HL-60/S4 (cell line): Measurements from ENCODE around the gene SUB1.
"Not testable (repeated sequence)": the region's sequence is repeated elsewhere in the genome, so short reads cannot be mapped to it uniquely, and the experiment has no call there.

Experiments used
- in situ Hi-C: fragments of 300-500 bp; cut with MboI; formaldehyde crosslinking; loops from 2 replicates; pipeline ENCODE4 v1.14.3; 2022; ENCODE audit warnings: low sequenced_read_pairs

SUB1 gene

DNA sequence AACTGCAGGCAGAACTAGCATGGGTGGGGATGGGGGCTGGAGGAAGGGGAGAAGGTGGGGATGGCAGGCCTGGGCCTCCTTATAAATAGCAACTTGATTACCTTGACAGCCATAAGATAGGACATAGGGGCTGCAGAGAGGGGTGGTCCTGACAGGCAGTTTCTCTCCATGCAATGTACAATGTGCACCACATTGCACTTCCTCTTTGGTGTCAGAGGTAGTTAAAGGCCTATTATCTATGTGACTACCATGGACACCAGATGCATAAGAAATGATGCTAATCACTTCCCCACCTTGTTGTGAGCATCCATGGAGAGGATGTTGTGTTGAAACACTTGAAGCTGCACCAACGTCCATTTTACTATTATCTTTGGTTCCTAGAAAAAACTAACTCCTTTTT lies 20.2 kb upstream of the SUB1 start:
- in situ Hi-C loops = no loop called here

DNA sequence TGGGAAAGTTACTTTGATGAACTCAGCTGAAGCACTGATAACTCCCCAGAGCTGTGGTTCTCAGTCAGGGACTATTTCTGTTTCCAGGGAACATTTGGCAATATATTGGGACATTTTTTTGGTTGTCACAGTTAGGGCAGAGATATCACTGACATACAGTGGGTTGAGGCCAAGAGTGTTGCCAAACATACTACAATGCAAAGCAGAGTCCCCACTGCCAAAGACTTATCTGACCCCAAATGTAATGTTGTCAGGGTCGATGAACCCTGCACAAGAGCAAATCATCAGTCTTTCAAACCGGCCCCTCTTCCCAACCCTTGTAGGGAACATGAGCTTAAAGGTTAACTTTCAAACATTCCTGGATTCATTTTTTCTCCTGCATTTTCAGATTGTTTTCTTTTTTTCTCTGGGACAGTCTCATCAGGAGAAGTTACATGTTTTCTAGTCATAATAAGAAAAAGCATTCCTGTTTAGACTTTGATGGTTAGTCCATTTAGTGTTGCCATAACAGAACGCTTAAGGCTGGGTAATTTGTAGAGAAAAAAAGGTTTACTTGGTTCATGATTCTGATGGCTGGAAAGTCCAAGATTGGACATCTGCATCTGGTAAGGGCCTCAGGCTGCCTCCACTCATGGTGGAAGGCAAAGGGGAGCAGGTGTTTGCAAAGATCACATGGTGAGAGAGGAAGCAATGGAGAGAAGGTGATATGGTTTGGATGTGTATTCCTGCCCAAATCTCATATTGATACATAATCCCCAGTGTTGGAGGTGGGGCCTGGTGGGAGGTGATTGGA lies 18.8 kb upstream of the SUB1 start:
- in situ Hi-C loops = no loop called here

DNA sequence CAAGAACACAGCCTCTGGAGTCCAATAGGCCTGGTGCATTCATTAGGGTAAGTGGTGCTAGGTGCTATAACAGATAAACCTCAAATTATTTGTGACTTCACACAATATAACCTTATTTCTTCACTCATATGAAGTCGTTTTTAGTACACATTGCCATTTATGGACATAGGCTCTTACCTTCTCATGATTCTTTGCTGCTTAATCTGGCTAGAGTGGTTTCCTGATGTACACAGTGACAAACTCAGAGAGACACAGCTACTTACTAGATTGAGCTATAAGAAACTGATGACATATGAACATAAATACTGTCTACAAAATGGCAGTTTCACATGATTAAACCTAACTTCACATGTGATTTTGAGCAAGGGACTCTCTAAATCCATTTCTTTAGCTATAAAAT lies 14.2 kb upstream of the SUB1 start:
- in situ Hi-C loops = no loop called here

DNA sequence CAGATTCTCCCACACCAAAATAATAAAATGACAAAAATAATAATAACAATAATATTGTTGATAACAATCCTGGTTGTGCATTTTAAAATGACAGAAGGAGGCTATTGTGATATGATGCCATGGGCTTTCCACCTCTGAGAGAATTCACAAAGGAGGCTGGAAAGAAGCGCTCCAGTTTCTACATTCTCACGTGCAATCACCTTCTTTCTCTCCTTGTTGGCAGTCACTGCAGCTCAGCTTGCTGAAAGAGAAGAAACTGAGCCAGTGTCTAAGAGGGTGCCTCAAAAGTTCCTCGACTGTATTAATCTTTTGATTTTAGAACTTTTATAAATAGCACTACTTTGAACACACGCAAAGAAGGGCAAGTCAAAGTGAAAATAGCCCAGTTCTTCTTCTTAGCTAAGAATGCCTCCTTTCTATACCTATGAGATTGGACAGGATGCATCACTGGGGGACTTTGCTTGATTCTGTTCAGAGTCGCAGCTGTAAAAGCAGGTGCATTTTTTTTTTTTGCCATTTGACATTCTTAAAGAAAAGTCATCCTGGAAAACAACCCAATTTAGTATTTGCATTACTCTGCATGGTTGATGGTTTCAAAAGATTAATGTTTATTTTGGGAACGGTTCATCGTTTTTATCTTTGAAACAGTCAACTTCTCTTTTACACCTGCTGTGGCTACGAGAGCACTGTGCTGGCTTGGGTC lies 12.4 kb upstream of the SUB1 start:
- in situ Hi-C loops = no loop called here

DNA sequence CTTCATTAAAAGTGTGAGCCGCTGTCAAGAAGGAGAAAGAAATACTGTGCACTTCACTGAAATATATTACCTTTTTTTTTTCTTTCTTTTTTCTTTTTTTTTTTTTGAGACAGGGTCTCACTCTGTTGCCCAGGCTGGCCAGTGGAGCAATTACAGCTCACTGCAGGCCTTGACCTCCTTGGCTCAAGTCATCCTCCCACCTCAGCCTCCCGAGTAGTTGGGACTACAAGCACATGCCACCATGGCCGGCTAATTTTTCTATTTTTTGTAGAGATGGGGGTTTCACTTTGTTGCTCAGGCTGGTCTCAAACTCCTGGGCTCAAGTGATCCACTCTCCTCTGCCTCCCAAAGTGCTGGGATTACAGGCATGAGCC lies 11.9 kb upstream of the SUB1 start:
- in situ Hi-C loops = not testable (repeated sequence)

DNA sequence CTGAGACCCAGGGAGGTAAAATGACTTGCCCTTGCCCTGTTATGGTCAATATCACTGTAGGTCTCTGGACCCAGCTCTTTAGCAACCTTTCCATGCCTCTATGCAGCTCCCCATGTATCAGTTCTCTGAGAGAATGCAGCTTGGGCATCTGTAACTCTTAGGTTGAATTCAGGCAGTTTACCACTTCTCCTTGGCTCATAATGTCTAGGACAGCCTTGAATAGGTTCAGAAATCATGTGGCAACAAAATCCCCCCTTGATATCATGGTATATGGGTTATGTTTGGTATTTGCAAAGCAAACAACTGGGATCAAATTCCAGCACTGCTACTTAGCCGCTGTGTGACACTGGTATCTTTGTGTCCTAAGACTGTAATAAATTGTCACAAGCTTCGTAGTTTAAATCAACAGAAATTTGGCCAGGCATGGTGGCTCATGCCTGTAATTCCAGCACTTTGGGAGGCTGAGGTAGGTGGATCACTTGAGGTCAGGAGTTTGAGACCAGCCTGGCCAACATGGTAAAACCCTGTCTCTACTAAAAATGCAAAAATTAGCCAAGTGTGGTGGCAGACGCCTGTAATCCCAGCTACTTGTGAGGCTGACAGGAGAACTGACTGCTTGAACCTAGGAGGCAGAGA lies 10.7 kb upstream of the SUB1 start:
- in situ Hi-C loops = no loop called here

DNA sequence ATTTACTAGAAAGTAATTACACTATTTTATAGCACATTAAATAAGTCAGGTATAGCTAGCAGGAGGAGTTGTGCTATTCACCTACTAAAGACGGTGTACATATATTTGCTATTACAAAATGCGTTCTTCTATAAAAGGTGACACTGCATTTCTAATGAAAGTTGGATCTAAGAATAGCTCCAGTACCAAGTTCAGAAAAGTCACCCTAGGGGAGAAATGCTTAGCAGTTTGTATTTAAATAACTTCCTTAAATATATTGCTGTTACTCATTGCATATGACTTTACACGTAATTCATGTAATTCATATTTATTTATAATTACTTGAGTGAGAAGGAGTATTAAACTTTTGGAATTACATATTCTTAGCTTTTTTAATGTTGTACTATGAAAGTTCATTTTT lies 7.0 kb upstream of the SUB1 start:
- in situ Hi-C loops = no loop called here

DNA sequence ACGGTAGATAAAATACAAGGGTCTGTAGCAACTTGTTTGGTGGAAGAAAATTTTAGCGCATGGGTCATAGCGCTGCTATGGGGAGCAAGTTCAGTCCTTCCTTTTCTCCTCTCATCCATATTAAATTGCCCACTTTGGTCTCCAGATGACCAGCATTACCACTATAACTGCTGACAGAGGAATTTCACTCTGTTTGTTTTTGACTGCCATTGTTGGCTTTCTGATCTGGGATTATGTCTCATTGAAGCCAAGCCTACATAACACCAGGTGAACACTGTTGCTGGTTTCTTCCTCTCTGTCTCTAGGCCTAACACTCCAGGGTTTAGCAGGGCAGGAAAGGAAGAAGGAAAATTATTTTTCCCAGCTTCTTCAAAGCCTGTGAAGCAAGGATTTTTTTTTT lies 6.6 kb upstream of the SUB1 start:
- in situ Hi-C loops = no loop called here

DNA sequence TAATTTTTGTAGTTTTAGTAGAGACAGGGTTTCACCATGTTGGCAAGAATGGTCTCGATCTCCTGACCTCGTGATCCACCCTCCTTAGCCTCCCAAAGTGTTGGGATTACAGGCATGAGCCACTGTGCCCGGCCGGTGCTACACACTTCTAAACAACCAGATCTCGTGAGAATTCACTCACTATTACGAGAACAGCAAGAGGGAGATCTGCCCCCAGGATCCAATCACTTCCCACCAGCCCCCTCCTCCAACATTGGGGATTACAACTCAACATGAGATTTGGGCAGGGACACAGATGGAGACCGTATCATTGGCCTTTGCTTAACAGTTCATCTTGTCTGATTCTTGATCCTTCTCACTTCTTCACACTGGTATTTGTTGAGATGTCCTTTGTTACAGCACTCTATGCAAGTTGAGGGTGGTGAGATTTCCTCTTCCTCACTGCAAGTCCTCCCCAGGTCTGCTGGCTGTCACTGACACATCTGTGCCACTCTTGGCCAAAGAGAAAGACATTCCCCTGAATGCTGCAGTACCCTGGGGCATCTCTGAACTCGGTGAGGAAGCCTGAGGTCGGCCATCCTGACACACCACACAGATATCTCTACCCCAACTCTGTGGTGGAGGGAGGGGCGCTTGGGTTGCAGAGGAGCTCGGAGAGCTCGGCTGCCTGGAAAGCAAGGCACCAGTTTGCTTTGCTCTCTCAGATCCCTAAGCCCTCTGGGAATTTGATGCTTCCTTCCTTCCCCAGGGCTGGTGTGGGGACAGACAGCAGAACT lies 4.2 kb upstream of the SUB1 start:
- in situ Hi-C loops = no loop called here

DNA sequence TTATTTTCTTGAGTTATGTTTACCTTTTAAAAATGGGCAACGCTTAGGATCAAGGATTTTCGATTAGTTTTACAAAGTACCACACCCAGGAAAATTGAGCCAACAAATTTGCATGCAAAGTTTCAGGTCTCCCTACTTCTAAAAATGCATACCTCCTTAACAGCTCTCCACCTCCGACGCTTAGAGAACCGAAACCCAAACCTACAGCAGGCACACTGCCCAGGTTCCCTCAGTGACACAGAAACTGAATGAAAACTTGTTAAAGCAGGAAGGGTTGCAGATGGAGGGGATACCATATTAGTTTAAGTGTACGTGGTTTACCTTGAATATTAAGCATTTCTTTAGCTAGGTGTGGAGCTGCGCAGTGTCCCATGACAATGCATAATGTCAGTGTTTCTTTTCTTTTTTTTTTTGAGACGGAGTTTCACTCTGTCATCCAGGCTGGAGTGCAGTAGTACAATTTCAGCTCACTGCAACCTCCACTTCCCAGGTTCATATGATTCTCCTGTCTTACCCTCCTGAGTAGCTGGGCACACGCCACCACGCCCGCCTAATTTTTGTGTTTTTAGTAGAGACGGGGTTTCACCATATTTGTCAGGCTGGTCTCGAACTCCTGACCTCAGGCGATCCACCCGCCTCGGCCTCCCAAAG lies 1.6 kb upstream of the SUB1 start:
- in situ Hi-C loops = no loop called here

DNA sequence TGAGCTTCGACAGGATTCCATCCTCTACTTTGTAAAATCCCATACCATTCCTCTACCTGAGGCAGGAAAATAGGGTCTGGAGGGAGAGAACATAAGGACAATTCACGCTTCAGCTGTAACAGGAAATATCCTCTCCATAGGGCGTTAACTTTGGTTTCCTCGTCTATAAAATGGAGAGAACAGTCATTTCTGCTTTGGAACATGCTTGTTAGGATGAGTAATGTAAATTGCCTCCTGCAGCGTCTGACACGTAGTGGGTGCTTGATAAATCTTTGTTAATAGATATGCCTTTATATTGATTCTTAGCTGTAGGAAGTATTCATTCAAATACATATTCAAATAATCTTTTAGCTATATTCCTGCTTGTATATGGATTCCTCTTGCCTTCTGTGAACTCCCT lies 711 bp upstream of the SUB1 start:
- in situ Hi-C loops = no loop called here

DNA sequence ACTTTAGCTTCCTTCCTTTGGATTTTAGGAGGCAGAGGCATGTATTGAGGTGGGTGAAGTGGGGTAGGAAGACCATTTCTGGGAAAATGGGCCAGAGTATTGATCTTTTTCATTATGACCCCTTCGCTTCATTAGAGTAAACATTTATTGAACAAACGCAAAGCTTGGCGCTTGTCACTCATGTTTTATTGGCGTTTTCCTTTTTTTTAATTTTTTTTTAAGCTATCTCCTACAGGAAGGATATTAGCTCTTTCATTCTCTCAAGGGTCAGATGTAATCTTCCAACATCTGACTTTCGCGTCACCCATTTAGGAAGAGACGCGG lies 273 bp upstream of the SUB1 start:
- in situ Hi-C loops = no loop called here

DNA sequence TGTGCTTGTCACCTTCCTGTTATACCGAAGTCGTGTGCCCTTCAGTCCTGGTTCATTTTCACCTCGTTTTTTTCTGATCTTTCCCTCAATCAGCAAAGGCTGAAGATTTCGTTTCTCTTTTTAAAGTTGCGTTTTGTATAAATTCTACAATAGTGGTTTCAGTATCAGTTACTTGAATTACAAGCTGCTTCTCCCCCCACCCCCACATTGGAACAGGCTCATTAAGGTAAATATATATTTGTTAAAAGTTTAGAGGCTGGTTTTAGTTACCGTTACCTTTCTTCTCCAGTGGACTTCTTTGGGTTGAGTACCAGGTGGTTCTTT lies 881 bp downstream of the SUB1 start:
- in situ Hi-C loops = no loop called here

DNA sequence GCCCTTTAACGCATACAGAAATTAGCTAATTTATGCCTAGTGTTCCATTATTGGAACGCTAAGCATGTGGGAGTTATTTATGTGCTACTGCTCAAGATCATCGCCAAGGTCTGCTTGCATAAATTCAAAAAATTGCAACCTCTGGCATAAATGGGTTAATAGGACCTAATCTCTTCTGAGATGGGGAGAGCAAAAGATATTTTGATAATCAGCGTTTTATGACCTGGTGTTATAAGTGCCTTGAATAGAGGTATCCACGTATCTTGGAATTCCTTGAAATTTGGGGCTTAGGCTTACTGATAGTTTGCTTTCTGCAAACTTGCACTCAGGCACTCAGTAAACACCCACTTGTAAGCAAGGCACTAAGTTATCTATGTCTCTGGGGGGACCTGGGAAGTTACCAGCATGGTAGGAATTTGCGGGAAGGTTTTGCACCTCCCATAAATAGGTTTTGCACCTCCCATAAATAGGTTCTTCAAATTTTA lies 1.8 kb downstream of the SUB1 start:
- in situ Hi-C loops = no loop called here

DNA sequence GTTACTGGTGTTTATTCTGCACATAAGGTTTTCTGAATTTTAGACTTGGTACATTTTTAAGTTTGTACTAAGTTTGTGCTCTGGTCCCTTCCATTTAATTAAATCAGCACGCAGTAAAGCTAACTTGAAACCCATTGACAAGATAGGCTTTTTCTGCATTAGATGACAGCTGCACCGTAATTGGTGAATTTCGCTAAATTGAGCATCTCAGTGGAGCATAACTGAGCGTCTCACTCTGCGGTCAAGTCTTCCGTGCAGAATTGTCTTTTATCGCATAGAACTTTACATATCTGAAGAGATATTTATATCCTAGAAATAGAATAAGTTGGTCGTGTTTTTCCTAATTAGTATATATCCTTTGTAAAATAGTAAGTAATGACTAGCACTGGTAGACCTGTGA lies 4.1 kb downstream of the SUB1 start:
- in situ Hi-C loops = no loop called here

DNA sequence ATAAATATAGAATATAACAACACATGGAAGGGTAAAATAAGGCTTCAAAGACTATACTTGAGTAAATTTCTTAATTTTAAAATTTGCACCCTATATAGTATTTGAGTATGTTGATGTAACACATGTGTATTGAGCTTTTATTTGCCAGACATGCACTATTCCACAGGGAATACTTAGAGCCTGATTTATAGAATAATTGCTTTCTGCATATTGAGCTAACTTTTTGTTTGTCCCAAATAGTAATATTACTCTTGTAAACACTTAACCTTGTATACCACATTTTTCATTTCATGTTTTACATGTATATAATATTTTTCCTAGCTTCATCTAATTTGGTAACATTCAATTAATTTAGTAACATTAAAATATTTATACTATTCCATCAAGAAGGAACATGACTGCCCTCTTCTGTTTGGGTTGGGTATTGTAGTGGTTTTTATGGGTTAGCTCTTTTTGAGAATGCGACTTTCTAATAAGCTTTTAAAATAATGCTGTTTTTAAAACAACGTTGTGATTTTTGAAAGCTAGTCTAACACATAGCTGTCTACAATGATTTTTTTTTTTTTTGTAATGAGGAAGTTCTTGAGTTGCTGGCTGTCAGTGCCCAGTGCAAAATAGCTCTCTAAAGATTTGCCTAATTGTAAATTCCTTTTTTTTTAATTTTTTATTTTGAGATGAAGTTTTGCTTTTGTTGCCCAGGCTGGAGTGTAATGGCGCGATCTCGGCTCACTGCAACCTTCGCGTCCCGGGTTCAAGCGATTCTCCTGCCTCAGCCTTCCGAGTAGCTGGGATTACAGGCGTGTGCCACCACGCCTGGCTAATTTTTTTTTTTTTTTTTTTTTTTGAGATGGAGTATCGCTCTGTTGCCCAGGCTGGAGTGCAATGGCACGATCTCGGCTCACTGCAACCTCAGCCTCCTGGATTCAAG lies 4.8 kb downstream of the SUB1 start:
- in situ Hi-C loops = loop anchor here (5.0 kb wide), 1 partner anchor 103 kb away; no protein-coding TSS in a partner anchor

DNA sequence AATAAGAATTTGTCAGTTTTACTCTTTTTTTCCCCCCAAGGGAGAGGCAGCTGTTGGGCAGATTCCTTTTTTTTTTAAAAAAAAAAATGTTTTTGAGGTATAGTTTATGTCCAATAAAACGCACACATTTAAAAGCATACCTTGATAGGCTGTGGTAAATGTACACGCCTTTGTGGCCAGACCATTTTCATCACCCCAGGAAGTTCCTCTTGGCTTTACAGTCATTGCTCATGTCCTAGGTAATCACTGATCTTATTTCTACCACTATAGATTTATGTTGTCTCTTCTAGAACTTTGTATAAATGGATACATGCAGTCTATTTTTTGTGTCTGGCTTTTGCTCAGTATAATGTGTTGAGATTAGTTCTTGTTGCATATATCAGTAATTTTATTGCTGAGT lies 9.8 kb downstream of the SUB1 start:
- in situ Hi-C loops = no loop called here

DNA sequence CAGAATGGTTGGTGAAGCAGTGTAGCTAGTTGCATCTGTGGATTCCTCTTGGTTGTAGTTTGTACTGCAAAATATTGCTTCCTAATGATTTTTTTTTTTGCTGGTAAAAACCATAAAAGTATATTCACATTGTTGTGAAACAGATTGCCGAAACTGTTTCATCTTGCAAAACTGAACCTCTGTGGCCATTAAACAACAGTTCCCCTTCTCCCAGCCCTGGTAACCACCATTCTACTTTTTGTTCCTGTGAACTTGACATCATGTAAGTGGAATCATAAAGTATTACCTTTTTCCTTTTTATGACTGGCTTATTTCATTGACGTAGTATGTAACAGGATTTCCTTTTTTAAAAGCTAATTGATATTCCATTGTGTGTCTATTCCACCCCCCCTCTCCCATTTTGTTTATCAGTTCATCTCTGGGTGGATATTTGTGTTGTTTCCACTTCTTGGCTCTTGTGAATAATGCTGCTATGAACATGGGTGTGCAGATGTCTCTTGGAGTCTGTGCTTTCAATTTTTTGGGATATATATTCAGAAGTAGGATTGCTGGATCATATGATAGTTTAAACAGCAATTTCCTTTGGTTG lies 11.8 kb downstream of the SUB1 start:
- in situ Hi-C loops = no loop called here

DNA sequence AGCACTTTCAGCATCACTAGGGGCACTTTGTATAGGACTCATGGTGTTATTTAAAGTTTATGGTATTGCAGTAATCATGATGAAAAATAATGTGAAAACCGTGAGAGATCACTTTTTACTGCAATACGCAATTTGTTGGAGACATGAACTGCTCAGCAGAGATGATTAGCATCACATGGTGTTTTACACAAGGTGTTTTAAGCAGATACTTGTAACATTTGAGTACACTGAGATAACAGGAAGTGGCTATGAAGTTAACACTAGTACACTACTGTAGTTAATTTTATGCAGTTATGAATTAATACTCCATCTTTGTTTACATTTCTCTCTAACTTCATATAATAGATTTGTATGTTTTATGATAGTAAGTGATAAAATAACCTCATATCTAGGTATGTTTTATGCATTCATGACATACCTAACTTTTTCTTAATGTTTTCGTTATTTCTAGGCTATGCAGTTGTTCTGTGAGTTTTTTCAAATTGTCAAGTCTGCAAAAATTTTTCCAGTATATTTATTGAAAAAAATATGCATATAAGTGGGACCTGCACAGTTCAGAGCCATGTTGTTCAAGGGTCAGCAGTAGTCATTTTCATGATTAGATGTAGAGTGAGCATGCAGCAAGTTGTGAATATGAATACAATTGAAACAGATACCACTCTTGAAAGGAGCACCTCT lies 13.0 kb downstream of the SUB1 start:
- in situ Hi-C loops = no loop called here
